ENCODE data around the gene LZTR1. TPM values are rescaled to one million over a fixed set of nuclear protein-coding genes. Genes with fewer than 3 reads are reported as not detected.
"Not testable (repeated sequence)": the region's sequence is repeated elsewhere in the genome, so short reads cannot be mapped to it uniquely, and the experiment has no call there.

The LZTR1 gene
- total RNA-seq, 1 donor from 2014 or later: 56.7 TPM

- no peaks in the 10 kb centered on the region for H3K9me3 ChIP-seq
- H3K4me1 ChIP-seq: peaks cover 13% of the 10 kb centered on the region
- DNase-seq: peak; percentile 63
- H3K27me3 ChIP-seq: no peaks in the 10 kb centered on the region
- peak overlapping the region; percentile 34 for H3K4me3 ChIP-seq
- peak overlapping the region; percentile 36 for H3K27ac ChIP-seq
- ATAC-seq: peak; percentile 31
- no peak for TF ChIP-seq CTCF (IDR thresholded peaks at IDR 0.05)
- intact Hi-C loops (cut with DNase I): no loop called here
- no peaks in the 10 kb centered on the region for H3K36me3 ChIP-seq
Measured at GRCh38 chr22:21044931-21045584, 63.0 kb downstream of the LZTR1 start.

GRCh38 chr22:21045585-21046294, 63.6 kb downstream of the LZTR1 start, which contains the start of gene LRRC74B:
LRRC74B (plus strand) TSS chr22:21045946; CDS start chr22:21045987, 41 bp downstream.
- intact Hi-C loops (cut with DNase I): no loop called here
- no peaks in the 10 kb centered on the region for H3K9me3 ChIP-seq
- peak; percentile 91 for DNase-seq
- H3K4me1 ChIP-seq: peaks cover 13% of the 10 kb centered on the region
- no peaks in the 10 kb centered on the region for H3K27me3 ChIP-seq
- peak; percentile 91 for ATAC-seq
- no peaks in the 10 kb centered on the region for H3K36me3 ChIP-seq
- peak within 1 kb of the TSS; percentile 36 for H3K27ac ChIP-seq
- no peak for TF ChIP-seq CTCF (IDR thresholded peaks at IDR 0.05)
- peak within 1 kb of the TSS; percentile 34 for H3K4me3 ChIP-seq

GRCh38 chr22:21047035-21047661, 65.1 kb downstream of the LZTR1 start:
- no peak for DNase-seq
- no peak overlapping the region for H3K27ac ChIP-seq
- no peak for TF ChIP-seq CTCF (IDR thresholded peaks at IDR 0.05)

GRCh38 chr22:21047730-21048129, 65.6 kb downstream of the LZTR1 start:
- no peak overlapping the region for H3K27ac ChIP-seq
- H3K4me1 ChIP-seq: peaks cover 13% of the 10 kb centered on the region
- H3K9me3 ChIP-seq: no peaks in the 10 kb centered on the region
- DNase-seq: no peak
- no peaks in the 10 kb centered on the region for H3K36me3 ChIP-seq
- no peak for TF ChIP-seq CTCF (IDR thresholded peaks at IDR 0.05)
- H3K4me3 ChIP-seq: no peak overlapping the region
- intact Hi-C loops (cut with DNase I): no loop called here
- no peaks in the 10 kb centered on the region for H3K27me3 ChIP-seq
- no peak for ATAC-seq

More at GRCh38 chr22:21047035-21047661, 65.1 kb downstream of the LZTR1 start:
- Histone ChIP-seq H3K27me3 (no peaks in the 10 kb centered on the region), H3K4me3 (no peak overlapping the region), H3K36me3 (no peaks in the 10 kb centered on the region), H3K4me1 (peaks cover 13% of the 10 kb centered on the region), H3K9me3 (no peaks in the 10 kb centered on the region)
- intact Hi-C loops (cut with DNase I): no loop called here
- ATAC-seq: no peak

- H3K27ac ChIP-seq; H3K9me3 ChIP-seq; H3K4me3 ChIP-seq; DNase-seq; H3K36me3 ChIP-seq; intact Hi-C loops (cut with DNase I); H3K27me3 ChIP-seq; ATAC-seq: not testable (repeated sequence)
- H3K4me1 ChIP-seq: peaks cover 13% of the 10 kb centered on the region
Measured at GRCh38 chr22:21048448-21048847, 66.4 kb downstream of the LZTR1 start.

Small RNAs within 50 kb of the gene (microRNA-seq; reads per million reads assigned to microRNA genes)
- not detected for gene MIR649 (ENCODE audit: borderline microRNAs expressed)

Other genes starting within 250 kb of the LZTR1 start
- gene SERPIND1, start 208.2 kb upstream of the LZTR1 start, total RNA-seq: 0.58 TPM
- gene PI4KA, start 123.5 kb upstream of the LZTR1 start, total RNA-seq: 113 TPM
- 24.3 TPM for gene SNAP29, start 123.3 kb upstream of the LZTR1 start, total RNA-seq
- gene CRKL, start 64.9 kb upstream of the LZTR1 start, total RNA-seq: 60.8 TPM
- 5.7 TPM for gene AIFM3, start 15.0 kb upstream of the LZTR1 start, total RNA-seq
- 22.0 TPM for gene THAP7, start 19.8 kb downstream of the LZTR1 start, total RNA-seq
- 2.2 TPM for gene P2RX6, start 32.9 kb downstream of the LZTR1 start, total RNA-seq
- 1.5 TPM for gene SLC7A4, start 50.3 kb downstream of the LZTR1 start, total RNA-seq
- gene LRRC74B, start 63.6 kb downstream of the LZTR1 start, total RNA-seq: not detected